H1 (cell line): ENCODE data around the gene TBC1D22A. TPM values are rescaled to one million over a fixed set of nuclear protein-coding genes. Genes with fewer than 3 reads are reported as not detected.

Source experiments
- CTCF ChIA-PET: fragments of 300-600 bp; sonication (Branson Sonifier 250); formaldehyde crosslinking; loops from one replicate; lab custom pipeline; 2021; ENCODE audit not compliant: partially characterized antibody; lab: Charles Lee
- POLR2A ChIA-PET: fragments of 300-600 bp; sonication (Branson Sonifier 250); formaldehyde crosslinking; loops from one replicate; lab custom pipeline; 2021; ENCODE audit warnings: inconsistent platforms; ENCODE audit not compliant: partially characterized antibody; lab: Charles Lee
- DNase-seq, 2 experiments: peaks; one replicate each; pipeline versions ENCODE4 v3.0.0 to v3.0.0-alpha.2; 2010 to 2022; ENCODE audit warnings: low spot score in 2 of 2, low read depth in 1 of 2, mixed read lengths in 1 of 2
- FAIRE-seq: peaks from 2 replicates; lab custom pipeline; 2011; peaks lifted over from hg19 to GRCh38; lab: Jason Lieb, UNC
- H2AFZ ChIP-seq: 2 replicates; pipeline ENCODE4 v1.8.1; 2012; ENCODE audit warnings: low read length, inconsistent platforms
- H2AK5ac ChIP-seq: 2 replicates; pipeline ENCODE4 v1.6.1; 2013; ENCODE audit warnings: low read depth, low read length
- H2BK120ac ChIP-seq: replicated peaks from 2 replicates; pipeline ENCODE3; 2013; ENCODE audit warnings: low read depth, low read length, inconsistent platforms
- H2BK12ac ChIP-seq: 2 replicates; pipeline ENCODE4 v1.6.1; 2013; ENCODE audit warnings: low read depth, low read length
- H2BK15ac ChIP-seq: 2 replicates; pipeline ENCODE4 v1.6.1; 2013; ENCODE audit warnings: low read length
- H2BK20ac ChIP-seq: 2 replicates; pipeline ENCODE4 v1.6.1; 2013; ENCODE audit warnings: low read length
- H2BK5ac ChIP-seq: 2 replicates; pipeline ENCODE4 v1.6.1; 2013; ENCODE audit warnings: low read depth, low read length
- H3K14ac ChIP-seq: 2 replicates; pipeline ENCODE4 v1.6.1; 2013; ENCODE audit warnings: inconsistent platforms; ENCODE audit not compliant: insufficient read length
- H3K18ac ChIP-seq: 2 replicates; pipeline ENCODE4 v1.6.1; 2013; ENCODE audit warnings: low read length; ENCODE audit errors: extremely low read depth
- H3K23ac ChIP-seq: 2 replicates; pipeline ENCODE4 v1.6.1; 2013; ENCODE audit warnings: inconsistent platforms; ENCODE audit not compliant: insufficient read length
- H3K23me2 ChIP-seq: 2 replicates; pipeline ENCODE4 v1.6.1; 2013; ENCODE audit warnings: low read depth, low read length
- H3K27ac ChIP-seq: 2 replicates; pipeline ENCODE4 v1.6.1; 2011; ENCODE audit warnings: low read depth, low read length, inconsistent platforms
- H3K27me3 ChIP-seq, 4 experiments: replicated peaks in 1 of 4; 1 replicate in 1 of 4; 2 replicates in 3 of 4; pipeline versions ENCODE4 v1.6.1 to v1.8.1; 2011 to 2013; ENCODE audit warnings: low read length in 3 of 4, mild to moderate bottlenecking in 3 of 4, inconsistent platforms in 2 of 4, mixed read lengths in 2 of 4, moderate library complexity in 1 of 4; ENCODE audit not compliant: control insufficient read depth in 3 of 4, insufficient read depth in 3 of 4; ENCODE audit errors: extremely low read depth in 1 of 4
- H3K36me3 ChIP-seq, 4 experiments: 2 replicates each; pipeline versions ENCODE4 v1.6.1 to v1.8.1; 2011 to 2013; ENCODE audit warnings: mild to moderate bottlenecking in 4 of 4, low read length in 3 of 4, moderate library complexity in 2 of 4, control low read depth in 1 of 4, inconsistent platforms in 1 of 4; ENCODE audit not compliant: insufficient read depth in 4 of 4, control insufficient read depth in 2 of 4
- H3K4ac ChIP-seq: replicated peaks from 2 replicates; pipeline ENCODE3; 2013; ENCODE audit warnings: low read length, low read depth, mixed read lengths, inconsistent platforms; ENCODE audit not compliant: insufficient read length
- H3K4me1 ChIP-seq, 4 experiments: replicated peaks in 1 of 4; 1 replicate in 1 of 4; 2 replicates in 3 of 4; pipeline versions ENCODE4 v1.6.1 to v1.8.1; 2011 to 2013; ENCODE audit warnings: low read length in 3 of 4, inconsistent platforms in 2 of 4, mixed read lengths in 1 of 4; ENCODE audit not compliant: insufficient read depth in 4 of 4, control insufficient read depth in 3 of 4
- H3K4me2 ChIP-seq, 2 experiments: 2 replicates each; pipeline versions ENCODE4 v1.6.1 to v1.8.1; 2011 to 2013; ENCODE audit warnings: low read depth in 2 of 2, low read length in 2 of 2, control low read depth in 1 of 2, inconsistent platforms in 1 of 2, mild to moderate bottlenecking in 1 of 2; ENCODE audit not compliant: insufficient read depth in 1 of 2
- H3K4me3 ChIP-seq, 4 experiments: fragments of 200-600, 300-600 bp in 1 of 4; sonication (generic), shearing (Covaris generic), sonication (Bioruptor Twin) in 1 of 4; 2 replicates each; pipeline versions ENCODE4 v1.5.1 to v1.8.1; 2011 to 2016; ENCODE audit warnings: low read length in 4 of 4, low read depth in 3 of 4, control low read depth in 2 of 4, inconsistent platforms in 2 of 4, mild to moderate bottlenecking in 2 of 4, mixed read lengths in 1 of 4, moderate library complexity in 1 of 4; ENCODE audit not compliant: insufficient read depth in 2 of 4; ENCODE audit errors: extremely low read depth in 1 of 4
- H3K56ac ChIP-seq: replicated peaks from 2 replicates; pipeline ENCODE3; 2013; ENCODE audit warnings: low read depth, mild to moderate bottlenecking, mixed read lengths, low read length, inconsistent platforms; ENCODE audit not compliant: insufficient read length
- H3K79me1 ChIP-seq: 2 replicates; pipeline ENCODE4 v1.6.1; 2013; ENCODE audit warnings: low read depth, low read length, control low read depth
- H3K79me2 ChIP-seq, 2 experiments: 2 replicates each; pipeline versions ENCODE4 v1.6.1 to v1.8.1; 2012 to 2013; ENCODE audit warnings: low read length in 2 of 2, mild to moderate bottlenecking in 2 of 2, inconsistent platforms in 1 of 2; ENCODE audit not compliant: insufficient read depth in 2 of 2, control insufficient read depth in 1 of 2
- H3K9ac ChIP-seq, 4 experiments: replicated peaks in 1 of 4; 1 replicate in 1 of 4; 2 replicates in 3 of 4; pipeline versions ENCODE4 v1.6.1 to v1.8.1; 2011 to 2013; ENCODE audit warnings: low read depth in 3 of 4, low read length in 3 of 4, control low read depth in 2 of 4, mild to moderate bottlenecking in 2 of 4, moderate library complexity in 2 of 4, inconsistent platforms in 1 of 4; ENCODE audit errors: extremely low read depth in 1 of 4
- H3K9me3 ChIP-seq, 2 experiments: 2 replicates each; pipeline versions ENCODE4 v1.6.1 to v1.8.1; 2012 to 2013; ENCODE audit warnings: mild to moderate bottlenecking in 2 of 2, moderate library complexity in 2 of 2, control low read depth in 1 of 2, inconsistent platforms in 1 of 2, low read depth in 1 of 2, low read length in 1 of 2, mixed read lengths in 1 of 2; ENCODE audit not compliant: insufficient read depth in 2 of 2
- H4K20me1 ChIP-seq, 2 experiments: replicated peaks in 1 of 2; 2 replicates each; pipeline versions ENCODE3 to v1.8.1; 2011 to 2013; ENCODE audit warnings: inconsistent platforms in 2 of 2, low read length in 2 of 2, mild to moderate bottlenecking in 1 of 2; ENCODE audit not compliant: insufficient read depth in 2 of 2, control insufficient read depth in 1 of 2
- H4K5ac ChIP-seq: 2 replicates; pipeline ENCODE4 v1.6.1; 2013; ENCODE audit warnings: low read length, low read depth, mixed read lengths, inconsistent platforms; ENCODE audit not compliant: insufficient read length
- H4K8ac ChIP-seq: 2 replicates; pipeline ENCODE4 v1.8.0; 2013; ENCODE audit warnings: mild to moderate bottlenecking, moderate library complexity, low read length, inconsistent platforms; ENCODE audit not compliant: insufficient read depth; ENCODE audit errors: extremely low read depth
- H4K91ac ChIP-seq: replicated peaks from 2 replicates; pipeline ENCODE3; 2013; ENCODE audit warnings: low read length, mixed read lengths, inconsistent platforms; ENCODE audit not compliant: insufficient read length
- KDM4A ChIP-seq: IDR thresholded peaks from one replicate; pipeline ENCODE4 v1.7.1; 2012; ENCODE audit warnings: low read depth, mild to moderate bottlenecking, moderate library complexity, low read length, inconsistent platforms; ENCODE audit not compliant: severe bottlenecking
- SP4 ChIP-seq: IDR thresholded peaks from 2 replicates; pipeline ENCODE4 v1.6.1; 2012; ENCODE audit warnings: low read length, inconsistent platforms
- WGBS, 2 experiments: shearing (Covaris generic) in 1 of 2; methylation state at CpG; one replicate each; pipeline versions ENCODE4 v1.1.6 to v1.1.7; 2013 to 2015; ENCODE audit warnings: low lambda C conversion rate in 2 of 2, mixed read lengths in 2 of 2, inconsistent platforms in 1 of 2, low coverage in 1 of 2, missing lambda C conversion rate in 1 of 2; ENCODE audit not compliant: insufficient replicate concordance in 2 of 2, insufficient coverage in 1 of 2, insufficient read length in 1 of 2; ENCODE audit errors: extremely low coverage in 1 of 2, missing lambda C conversion rate in 1 of 2; 5-methylcytosine and 5-hydroxymethylcytosine counted together
- polyA plus RNA-seq, 7 experiments: library from polyadenylated mRNA; depleted of rRNA in 3 of 7; stranded (reverse) in 5 of 7; unstranded in 2 of 7; fragments of >200 nt in 5 of 7; fragments of 200-250 nt in 2 of 7; gene quantifications; 1 replicate in 5 of 7; 2 replicates in 1 of 7; 4 replicates in 1 of 7; pipeline versions ENCODE4 v1.2.1 to v1.2.3, GENCODE V29; 2011 to 2013; ENCODE audit warnings: missing spikeins in 2 of 7, mixed read lengths in 2 of 7
- total RNA-seq: library from RNA; stranded (reverse); fragmentation: NEBNext Ultra II Directional; extraction: Animal tissue kit (Norgen Biotek cat#: 25700); gene quantifications from 2 replicates; pipeline ENCODE4 v1.2.1, GENCODE V29; 2021

The TBC1D22A gene
- total and polyA plus RNA-seq, 2 of the 8 experiments (the other 6 are each of a cell fraction or from before 2014, with no cell fraction given), result 11.9 to 18.4 TPM

DNA sequence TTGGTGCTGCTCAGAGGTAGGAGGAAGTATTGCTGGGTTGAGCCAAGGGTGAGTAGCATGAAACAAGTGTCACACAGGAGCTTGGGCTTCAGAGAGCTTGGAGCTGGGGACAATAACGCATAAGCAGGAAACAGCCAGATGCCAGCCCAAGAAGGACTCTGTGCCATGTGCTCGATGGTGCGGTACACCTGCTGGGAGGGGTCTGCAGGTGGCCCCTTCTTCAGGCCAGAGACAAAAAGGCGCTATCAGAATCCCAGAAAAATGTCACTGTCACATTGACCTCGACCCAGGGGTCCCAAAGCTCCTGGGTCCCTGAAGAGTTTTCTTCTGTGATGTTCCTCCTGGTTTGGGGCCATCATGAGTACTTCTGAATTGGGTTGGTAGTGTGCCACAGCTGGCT lies 244.4 kb downstream of the TBC1D22A start:
- no peaks in the 10 kb centered on the region for H3K9me3 ChIP-seq
- TF ChIP-seq SP4 (no peak), KDM4A (no peak)
- no peak overlapping the region for H4K5ac ChIP-seq
- H2BK5ac ChIP-seq, result no peak overlapping the region
- H3K79me2 ChIP-seq, result no peaks in the 10 kb centered on the region
- 91% methylated on average over 5 of the region's 5 CpGs; no CpG with 5 or more reads in 1 of the 2 experiments for WGBS, 2 experiments
- no peak overlapping the region for H3K4me2 ChIP-seq
- FAIRE-seq (no peak), DNase-seq (no peak)
- H4K8ac ChIP-seq, result no peak overlapping the region
- no peak overlapping the region for H2AFZ ChIP-seq
- peaks cover 10% of the 10 kb centered on the region for H3K79me1 ChIP-seq
- CTCF ChIA-PET, result interaction anchor here (1.3 to 1.8 kb wide), 2 partner anchors 11 to 180 kb away, joined by 3 to 6 read pairs; no protein-coding TSS in a partner anchor
- H2AK5ac ChIP-seq, result no peak overlapping the region
- 0 out of 2 replicates have a peak overlapping the region, but pooled peaks have one; percentile 9 for H2BK12ac ChIP-seq
- peaks cover 0 to 5% (median 2%) of the 10 kb centered on the region in 4 experiments; a peak in 2 of 8 replicates for H3K36me3 ChIP-seq
- H4K91ac ChIP-seq, result no peak overlapping the region
- no peak overlapping the region for H3K4ac ChIP-seq
- no peaks in the 10 kb centered on the region for H3K4me1 ChIP-seq
- no peak overlapping the region for H3K23ac ChIP-seq
- H3K4me3 ChIP-seq, result no peak overlapping the region
- no peaks in the 10 kb centered on the region for H3K27me3 ChIP-seq
- H4K20me1 ChIP-seq, result peaks cover 6 to 13% of the 10 kb centered on the region in 2 experiments
- H3K9ac ChIP-seq, result no peak overlapping the region
- no peak overlapping the region for H3K14ac ChIP-seq
- POLR2A ChIA-PET, result interaction anchor here (0.8 kb wide), 1 partner anchor 14 kb away, joined by 4 read pairs; no protein-coding TSS in a partner anchor
- H2BK20ac ChIP-seq, result no peak overlapping the region
- no peak overlapping the region for H3K18ac ChIP-seq
- no peak overlapping the region for H2BK15ac ChIP-seq
- no peak overlapping the region for H3K56ac ChIP-seq
- H3K23me2 ChIP-seq, result peaks cover 16% of the 10 kb centered on the region; the same call in 1 of the 2 replicates
- no peak overlapping the region for H2BK120ac ChIP-seq
- no peak overlapping the region for H3K27ac ChIP-seq
